GM21528 (cell line): ENCODE results near the gene PDE2A.

Experiments used
- ATAC-seq: cut with Tn5 transposase; IDR thresholded peaks from one replicate; pipeline ENCODE4 v1.9.1; 2021; ENCODE audit warnings: mild to moderate bottlenecking, moderate library complexity; ENCODE audit not compliant: unreplicated experiment, low FRiP score

The PDE2A gene

DNA sequence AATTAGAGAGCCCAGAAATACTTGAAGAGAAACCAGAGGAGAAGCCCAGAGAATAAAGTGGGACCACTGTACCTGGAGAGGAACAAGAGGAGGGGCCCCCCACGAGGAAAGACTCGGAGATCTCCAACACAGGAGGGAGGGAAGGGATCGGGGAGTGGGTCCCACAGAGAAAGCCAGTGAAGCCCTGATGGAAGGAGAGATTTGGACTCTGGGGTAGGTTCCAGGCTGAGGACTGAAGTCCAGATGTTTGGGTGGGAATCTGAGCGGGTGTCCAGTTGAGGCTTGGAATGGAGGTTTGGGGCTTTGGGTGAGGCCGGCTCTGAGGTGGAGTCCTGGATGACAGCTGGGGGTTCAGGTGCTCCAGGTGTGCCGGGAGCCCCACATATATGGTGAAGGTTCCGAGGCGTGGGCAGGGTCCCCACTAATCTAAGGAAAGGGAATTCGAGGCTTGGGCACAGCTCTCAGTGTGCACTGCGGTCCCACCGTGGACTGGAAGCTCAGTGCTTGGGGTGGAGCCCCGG lies 32.6 kb downstream of the PDE2A start:
- ATAC-seq = no peak

DNA sequence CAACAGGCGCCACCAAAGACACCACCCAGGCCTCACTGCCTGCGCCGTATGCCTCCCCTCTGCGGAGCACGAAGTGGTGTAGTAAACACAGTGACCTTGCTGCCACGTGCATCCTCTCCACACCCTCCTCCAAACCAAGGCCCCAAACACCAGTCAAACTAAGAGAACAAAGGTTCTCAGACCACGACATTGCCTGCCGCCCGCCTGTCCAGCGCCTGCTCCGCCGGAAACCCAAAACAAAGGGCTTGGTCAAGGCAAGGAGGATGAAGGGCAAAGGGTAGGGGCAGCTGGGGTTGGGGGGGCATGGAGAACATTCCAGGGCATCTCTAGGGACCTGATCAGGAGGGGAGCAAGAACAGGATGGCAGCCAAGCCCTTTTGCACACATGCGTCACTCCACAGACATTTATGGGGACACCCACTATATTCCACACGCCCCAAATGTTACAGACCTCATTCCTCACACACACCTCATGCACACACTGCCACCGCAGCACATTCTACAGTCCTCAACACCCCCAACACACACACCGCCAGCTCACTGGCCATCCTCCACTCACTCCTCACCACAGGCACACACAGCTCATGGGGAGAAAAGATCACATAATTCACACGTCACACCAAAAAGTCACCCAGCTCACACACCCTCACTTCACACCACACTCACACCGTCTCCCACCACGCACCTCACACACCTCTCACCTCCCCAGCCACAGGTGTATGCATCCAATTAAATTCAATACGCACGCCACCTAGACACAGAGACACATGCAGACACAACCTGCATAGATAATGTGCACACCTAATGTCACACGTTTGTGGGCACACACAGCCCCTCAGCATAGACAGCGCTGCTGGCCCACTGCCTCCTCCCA lies 34.5 kb downstream of the PDE2A start:
- ATAC-seq = no peak

- no peak for ATAC-seq
Measured at GRCh38 chr11:72637926-72638325, 36.3 kb downstream of the PDE2A start.

- no peak for ATAC-seq
Measured at GRCh38 chr11:72637198-72637597, 37.0 kb downstream of the PDE2A start.

DNA sequence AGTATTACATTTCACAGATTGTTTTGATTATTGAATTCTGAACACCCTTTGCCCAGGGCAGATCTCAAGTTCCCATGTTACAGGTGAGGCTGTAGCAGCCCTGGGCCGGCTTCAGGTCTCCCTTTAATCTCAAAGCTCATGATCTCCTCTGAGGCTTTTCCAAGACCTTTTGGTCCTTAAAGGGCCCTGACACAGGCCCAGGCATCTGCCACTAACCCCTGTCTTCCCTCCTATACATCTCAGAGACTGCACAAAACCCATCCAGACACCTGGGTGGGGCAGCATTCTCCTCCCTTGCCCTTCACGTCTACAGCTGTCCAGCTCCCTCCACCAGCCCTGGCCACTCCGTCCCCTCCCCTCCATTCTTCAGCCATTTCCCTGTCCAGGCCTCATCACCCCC lies 37.8 kb downstream of the PDE2A start:
- ATAC-seq = no peak

GRCh38 chr11:72635933-72636332 lies 38.3 kb downstream of the PDE2A start:
- no peak for ATAC-seq

DNA sequence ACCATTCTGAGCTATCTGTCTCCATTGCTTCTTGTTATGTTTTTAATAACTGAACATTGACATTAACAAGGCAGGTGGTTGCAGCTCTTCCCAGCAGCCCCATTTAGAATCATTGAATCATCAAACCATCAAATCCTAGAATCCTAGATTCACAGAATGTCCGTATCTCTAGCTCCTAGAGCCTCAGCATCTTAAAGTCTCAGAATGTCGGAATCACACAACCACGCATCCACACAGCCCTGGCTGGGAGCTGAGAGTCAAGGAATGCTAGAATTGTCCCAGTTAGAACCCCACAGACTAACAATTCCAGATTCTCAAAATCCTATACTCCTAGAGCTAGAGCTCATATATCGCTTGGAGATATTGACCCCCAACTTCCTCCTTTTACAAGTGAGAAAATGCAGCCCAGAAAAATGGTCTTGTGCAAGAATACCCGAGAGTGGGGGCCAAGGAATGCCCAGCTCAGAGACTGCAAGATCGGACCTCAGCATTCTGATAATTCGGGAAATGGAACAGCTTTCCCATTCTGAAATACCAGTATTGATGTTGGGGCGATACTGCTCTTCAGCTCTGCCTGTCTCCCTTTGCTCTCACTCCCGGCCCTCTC lies 38.8 kb downstream of the PDE2A start:
- ATAC-seq = no peak

- ATAC-seq = no peak
Measured at GRCh38 chr11:72634472-72635095, 39.6 kb downstream of the PDE2A start.

- ATAC-seq = no peak
Measured at GRCh38 chr11:72634016-72634415, 40.2 kb downstream of the PDE2A start.

DNA sequence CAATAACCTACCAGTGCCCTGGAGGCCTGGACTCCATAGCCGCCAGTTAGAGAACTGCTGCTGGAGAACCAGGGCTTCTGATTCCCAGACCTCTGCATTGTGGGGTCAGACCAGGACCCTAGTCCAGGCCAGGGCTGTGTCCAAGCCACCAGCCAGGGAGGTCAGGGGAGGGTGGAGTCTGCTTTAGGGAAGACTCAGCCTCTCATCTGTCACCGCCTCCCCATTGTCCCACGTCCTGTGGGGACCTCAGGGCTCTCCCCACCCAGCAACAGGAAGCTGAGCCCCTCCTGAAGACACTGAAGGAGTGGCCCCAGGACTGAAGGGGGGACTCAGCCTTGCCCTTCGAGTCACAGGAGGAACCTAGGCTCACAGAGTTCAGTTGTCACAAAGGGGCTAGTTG lies 41.2 kb downstream of the PDE2A start:
- ATAC-seq = no peak

DNA sequence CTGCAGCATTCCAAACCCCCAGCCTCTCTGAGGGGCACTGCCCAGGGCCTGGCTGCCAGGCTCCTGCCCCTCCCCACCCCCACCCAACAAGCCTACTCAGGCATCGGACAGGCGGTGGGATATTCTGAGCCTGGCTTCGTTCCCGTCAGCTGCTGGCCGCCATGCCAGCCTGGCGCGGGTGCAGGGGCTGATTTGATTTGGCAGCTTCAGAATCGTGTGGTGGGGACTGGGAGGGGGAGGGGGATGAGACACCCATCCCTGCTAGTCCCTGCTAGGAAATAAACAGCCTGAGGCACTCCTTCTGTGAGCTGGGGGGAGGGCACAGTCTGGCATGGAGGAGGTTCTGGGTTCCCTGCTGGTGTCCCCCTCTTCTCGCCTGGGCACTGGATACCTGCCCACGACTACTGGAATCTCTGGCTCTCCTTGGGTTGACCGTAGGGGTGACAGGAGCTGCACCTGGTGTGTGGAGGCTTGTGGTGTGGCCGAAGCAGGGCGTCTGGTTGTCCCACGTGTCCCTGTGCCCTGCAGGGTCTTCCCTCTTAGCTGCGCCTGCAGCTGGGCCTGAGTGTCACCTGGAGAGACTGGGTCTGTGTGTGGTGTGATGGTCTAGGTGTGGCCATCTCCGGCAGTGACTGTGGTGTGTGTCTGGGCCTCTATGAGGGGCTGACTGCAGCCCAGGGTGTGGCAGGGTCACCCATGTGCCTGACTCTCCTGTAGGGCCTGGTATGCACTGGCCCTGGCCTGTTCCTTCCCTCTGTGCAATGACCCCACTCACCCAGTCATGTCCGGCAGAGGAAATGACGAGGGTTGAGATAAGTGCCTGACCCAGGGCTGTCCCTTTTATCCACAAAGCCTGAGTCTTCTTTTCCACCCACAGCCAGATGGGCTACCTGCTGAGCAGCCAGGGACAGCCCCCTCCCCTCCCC lies 42.2 kb downstream of the PDE2A start:
- ATAC-seq = no peak

DNA sequence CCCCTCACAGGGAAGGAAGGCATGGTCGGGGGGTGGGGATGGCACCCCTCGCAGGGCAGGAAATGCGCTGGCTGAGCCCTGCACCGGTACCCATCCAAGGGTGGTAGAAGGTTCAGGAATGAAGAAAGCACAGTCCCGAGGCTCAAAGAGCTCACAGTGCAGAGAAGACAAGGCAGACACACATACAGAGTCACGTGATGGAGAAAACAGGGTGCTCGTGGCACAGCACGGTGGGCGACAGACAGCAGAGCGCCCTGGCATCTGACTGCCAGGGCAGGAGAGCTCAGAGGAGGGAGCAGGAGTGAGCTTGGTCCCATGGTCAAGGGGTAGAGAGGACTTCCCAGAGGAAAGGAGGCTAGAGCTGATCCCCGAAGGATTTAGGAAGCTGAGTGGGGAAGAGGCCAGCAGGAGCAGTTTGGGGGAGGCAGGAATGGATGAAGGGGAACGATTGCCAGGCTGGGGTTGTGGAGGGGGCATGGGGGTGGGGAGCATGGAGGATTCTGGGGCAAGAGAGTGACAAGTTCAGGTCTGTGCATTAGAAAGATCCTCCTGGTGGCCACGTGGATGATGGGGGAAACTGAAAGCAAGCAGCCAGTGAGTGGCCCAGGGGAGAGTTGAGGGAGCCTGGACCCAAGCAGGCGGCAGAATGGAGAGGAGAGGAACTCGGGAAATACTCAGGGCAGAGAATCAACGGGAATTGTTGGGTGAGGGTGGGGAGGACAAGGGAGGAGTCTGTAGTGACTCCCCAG lies 43.9 kb downstream of the PDE2A start:
- no peak for ATAC-seq

GRCh38 chr11:72629266-72629665 lies 45.0 kb downstream of the PDE2A start:
- ATAC-seq = no peak

- no peak for ATAC-seq
Measured at GRCh38 chr11:72627594-72628281, 46.5 kb downstream of the PDE2A start.

GRCh38 chr11:72626414-72626936 lies 47.7 kb downstream of the PDE2A start:
- no peak for ATAC-seq

DNA sequence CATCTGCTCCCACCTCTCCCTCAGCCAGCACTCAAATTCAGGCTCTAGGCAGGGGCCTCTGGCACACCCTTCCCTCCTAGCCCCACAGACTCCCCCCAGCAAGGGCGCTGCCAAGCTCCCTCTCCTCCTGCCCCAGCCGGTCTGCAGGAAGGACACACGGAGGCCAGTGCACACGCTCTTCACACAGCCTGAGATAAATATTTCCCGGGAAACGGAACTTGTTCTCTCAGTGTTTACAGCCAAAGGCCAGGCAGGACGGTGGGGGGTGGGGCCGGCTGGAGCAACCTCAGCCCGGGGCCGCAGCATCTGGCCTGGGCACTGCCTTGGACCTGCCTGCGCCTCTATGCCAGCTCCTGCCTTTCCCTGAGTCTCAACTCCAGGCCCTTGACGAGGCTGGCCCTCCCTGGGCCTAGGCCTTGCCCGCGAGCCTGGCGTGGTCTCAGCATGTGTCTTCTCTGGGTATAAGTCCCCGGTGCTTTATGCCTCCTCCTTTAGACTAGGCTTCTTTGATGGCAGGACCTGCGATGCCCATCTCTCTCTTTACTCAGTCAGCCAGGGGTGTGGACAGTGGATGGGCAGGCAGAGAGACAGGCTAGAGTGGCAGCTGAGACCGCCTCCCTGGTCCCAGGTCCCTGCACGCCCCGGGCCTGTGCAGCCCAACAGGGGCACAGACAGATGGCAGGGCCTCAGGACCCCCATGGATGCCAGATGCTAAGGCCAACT lies 48.4 kb downstream of the PDE2A start:
- no peak for ATAC-seq

- no peak for ATAC-seq
Measured at GRCh38 chr11:72624496-72625201, 49.6 kb downstream of the PDE2A start.

- ATAC-seq = no peak
Measured at GRCh38 chr11:72623052-72623451, 51.2 kb downstream of the PDE2A start.
